GM19328 (cell line): ENCODE measurements around the gene ATP2A1.
"Not testable (repeated sequence)": the region's sequence is repeated elsewhere in the genome, so short reads cannot be mapped to it uniquely, and the experiment has no call there.

ENCODE experiments used
- ATAC-seq: cut with Tn5 transposase; IDR thresholded peaks from one replicate; pipeline ENCODE4 v1.9.1; 2021; ENCODE audit warnings: mild to moderate bottlenecking, moderate library complexity; ENCODE audit not compliant: unreplicated experiment

Gene ATP2A1

DNA sequence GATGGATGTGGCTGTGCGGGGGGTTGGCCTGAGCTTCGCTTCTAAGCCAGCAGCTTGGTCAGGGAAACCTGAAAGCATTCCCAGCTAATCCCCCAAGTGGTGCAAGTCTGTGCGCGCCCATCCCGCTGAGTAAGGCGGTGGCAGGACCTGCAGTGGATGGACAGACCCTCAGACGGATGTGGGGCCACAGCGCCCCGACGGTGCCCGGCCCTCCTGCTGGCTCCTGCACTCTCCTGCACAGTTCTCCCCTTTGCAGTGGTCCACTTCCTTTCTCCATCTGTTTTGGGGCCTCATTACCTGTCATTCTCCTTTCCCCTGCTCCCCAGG, 2.3 kb downstream of the ATP2A1 start:
- no peak for ATAC-seq

DNA sequence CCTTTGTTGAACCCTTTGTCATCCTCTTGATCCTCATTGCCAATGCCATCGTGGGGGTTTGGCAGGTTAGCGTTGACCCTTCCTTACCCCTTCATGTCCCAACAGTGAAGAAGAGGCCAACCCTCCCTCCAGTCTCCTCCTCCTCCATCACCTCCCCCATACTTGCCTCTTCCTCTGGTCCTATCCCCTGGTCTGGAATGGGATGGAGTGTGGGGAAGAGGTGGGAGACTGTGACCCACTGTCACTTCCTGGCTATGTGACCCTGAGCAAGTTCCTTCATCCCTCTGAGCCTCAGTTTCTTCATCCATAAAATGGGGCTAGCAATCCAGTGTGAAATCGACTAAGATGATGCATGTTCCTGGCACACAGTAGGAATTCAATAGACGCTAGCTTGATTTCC, 2.7 kb downstream of the ATP2A1 start:
- no peak for ATAC-seq

DNA sequence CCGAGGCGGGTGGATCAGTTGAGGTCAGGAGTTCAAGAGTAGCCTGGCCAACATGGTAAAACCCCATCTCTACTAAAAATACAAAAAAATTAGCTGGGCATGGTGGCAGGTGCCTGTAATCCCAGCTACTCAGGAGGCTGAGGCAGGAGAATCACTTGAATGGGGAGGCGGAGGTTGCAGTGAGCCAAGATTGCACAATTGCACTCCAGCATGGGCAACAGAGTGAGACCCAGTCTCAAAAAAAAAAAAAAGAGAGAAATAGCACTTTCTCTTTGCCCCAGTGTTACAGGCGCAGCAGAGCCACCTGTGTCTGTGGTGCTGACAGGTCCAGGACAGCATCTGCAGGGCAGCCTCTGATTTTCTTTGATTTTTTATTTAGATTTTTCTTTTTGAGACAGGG, 3.3 kb downstream of the ATP2A1 start:
- not testable (repeated sequence) for ATAC-seq

DNA sequence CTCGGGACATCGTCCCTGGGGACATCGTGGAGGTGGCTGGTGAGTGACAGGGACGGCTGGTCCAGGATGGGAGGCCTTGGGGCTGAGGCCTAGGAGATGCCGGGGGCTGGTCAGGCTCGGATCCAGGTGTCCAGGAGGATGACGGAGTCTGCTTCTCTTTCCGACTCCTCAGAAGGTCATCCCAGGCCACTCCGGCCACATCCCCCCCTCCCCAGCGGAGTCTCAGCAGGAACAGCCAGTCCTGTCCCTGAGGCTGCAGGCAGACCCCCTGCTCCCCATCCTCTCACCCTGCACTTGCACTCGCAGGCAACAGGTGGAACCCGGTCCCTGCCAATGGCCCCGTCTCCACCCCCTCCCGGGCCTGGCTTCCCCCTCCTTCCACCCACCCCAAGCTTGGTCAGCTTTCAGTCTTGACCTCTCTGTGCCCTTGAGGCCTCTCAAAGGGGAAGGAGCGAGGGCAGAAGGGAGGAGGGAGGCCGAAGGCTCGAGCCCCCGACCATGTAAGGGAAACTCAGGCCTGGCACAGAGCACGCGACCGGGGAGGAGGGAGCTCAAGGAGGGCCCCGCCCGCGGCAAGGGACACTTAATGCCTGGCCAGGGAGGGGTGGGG, 4.4 kb downstream of the ATP2A1 start:
- ATAC-seq = no peak

DNA sequence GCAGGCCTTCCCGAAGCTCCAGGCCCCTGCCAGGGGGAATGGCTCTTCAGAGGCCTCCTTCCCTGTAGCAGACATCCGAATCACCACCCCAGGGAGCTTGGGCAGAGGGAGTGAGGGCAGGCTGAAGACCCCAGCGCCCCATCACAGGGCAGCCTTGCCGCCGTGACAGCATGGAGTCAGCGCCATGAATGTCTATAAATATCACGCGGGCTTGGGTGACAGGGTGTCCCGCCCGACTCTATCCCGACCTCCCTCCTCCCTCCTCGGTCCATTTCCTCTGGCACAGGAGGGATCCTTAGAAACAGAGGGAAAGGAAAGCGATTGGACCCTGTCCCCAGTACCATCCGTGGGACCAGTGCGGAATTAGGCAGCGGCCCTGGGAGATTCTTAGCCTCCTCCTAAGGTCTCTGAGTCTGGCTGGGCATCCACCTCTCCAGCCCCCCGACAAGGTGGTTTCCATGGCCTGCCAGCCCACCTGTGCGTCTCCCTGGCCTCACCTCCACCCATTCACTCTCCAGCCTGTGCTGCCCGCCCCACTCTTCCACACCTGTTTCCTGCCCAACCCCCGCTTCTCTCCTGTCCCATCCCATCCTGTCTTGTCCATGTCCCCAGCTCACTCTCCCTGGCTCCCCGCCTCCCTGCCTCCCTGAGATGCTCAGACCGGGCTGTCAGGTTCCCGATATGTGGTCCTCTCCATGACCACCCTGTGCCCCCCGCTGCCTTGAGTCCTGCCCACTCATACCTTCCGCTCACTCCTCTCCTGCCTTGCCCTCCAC, 5.1 kb downstream of the ATP2A1 start:
- ATAC-seq = no peak

DNA sequence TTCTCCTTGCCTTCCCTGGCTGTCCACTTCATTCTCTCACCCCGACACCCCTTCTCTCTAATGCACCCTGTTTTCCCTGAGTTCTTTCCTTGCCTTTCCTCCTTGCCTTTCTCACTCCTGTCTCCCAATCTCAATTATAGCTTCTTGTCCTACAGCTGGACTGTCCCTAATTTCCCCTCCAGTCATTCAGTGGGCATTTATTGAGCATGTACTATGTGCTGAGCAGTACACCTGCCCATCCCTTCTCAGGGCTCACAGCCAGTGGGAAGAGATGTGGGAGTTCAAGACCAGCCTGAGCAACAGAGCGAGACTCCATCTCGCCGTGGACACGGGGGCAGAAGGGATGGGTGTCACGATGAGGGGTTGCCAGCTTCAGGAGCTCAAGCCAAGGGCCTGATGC, 5.8 kb downstream of the ATP2A1 start:
- no peak for ATAC-seq

DNA sequence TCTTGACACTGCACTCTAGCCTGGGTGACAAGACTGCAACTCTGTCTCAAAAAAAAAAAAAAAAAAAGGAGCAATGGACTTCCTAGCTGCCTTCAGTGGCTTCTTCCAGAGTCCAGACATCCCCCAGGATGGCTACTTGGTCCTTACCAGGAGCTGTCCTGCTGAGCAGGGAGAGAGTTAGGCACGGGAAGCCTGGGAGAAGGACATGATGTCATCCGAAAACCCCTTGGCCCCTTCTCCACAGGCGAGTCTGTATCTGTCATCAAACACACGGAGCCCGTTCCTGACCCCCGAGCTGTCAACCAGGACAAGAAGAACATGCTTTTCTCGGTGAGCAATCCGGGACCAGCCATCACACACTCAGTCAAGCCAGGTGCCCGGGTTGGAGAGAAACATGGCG, 8.7 kb downstream of the ATP2A1 start:
- no peak for ATAC-seq

DNA sequence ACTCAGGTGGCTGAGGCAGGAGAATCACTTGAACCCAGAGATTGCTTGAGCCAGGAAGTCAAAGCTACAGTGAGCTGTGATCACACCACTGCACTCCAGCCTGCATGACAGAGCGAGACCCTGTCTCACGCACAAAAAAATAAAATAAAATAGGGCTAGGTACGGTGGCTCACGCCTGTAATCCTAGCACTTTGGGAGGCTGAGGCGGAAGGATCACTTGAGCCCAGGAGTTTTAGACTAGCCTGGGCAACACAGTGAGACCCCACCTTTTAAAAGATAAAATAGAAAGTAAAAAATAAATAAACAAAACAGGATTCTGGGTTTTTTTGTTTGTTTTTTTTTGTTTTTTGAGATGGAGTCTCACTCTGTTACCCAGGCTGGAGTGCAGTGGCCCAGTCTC, 12.1 kb downstream of the ATP2A1 start:
- ATAC-seq = not testable (repeated sequence)

DNA sequence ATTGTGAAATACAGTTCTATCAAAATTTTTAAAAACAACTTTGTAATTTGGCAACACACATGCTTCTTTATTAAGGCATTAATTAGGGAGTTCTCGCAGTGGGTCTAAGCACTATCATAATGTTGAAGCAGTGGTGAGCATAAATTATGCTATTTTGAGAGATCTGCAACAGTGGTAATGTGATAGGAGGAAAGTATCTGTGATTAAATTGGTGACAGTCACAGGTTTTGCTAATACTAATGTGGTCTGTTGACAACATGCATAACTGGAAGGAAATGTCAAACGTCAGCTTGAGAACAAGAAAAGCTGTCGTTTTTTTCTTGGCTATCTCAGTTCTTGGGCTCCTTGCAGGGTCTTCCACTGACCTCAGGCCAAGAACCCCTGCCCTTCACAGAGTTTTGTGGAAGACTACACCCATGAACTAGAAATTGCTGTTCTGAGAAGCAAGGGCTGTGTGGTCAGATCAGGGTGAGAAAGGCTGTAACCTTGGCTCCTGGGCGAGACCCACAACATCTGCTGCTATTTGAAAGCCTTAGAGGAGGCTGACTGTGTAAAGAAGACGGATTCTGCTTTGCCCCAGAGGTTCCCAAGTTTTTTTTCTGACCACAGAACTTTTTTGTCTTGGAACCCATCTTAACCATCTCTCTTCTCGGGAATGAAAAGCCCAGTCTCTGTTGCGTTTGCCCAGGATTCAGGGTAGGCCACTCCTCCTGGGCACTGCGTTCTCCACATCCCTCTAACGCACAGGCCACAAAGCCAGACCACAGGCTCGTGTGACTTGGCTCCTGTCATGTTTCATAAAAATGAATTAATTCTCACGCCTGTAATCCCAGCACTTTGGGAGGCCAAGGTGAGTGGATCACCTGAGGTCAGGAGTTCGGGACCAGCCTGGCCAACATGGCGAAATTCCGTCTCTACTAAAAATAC, 13.9 kb downstream of the ATP2A1 start:
- ATAC-seq = no peak

DNA sequence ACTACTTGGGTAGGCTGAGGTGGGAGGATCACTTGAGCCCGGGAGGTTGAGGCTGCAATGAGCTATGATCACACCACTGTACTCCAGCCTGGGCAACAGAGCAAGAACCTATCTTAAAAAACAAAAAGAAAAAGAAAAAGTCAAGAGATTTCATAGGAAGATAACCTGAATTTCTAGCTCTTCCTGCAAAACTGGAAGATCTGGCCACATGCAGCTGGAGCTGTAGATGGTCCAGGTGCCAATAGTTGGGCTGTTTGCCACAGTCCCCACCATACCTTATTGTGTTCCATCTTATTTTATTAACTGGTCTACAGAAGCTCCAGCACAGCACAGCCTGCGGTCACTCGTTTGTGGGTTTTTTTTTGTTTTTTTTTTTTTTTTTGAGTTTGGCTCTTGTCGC, 15.0 kb downstream of the ATP2A1 start:
- ATAC-seq = no peak

DNA sequence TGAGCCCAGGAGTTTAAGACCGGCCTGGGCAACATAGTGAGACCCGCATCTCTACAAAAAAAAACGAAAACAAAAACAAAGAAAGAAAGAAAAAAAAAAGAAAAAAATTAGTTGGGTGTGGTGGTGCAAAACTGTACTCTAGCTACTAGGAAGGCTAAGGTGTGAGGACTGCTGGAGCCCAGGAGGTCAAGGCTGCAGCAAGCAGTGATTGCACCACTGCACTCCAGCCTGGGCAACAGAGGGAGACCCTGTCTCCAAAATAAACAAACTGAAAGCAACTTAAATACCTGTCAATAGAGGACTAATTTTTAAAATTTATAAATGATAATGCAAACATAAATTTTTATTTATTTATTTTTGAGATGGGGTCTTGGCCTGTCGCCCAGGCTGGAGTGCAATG, 17.3 kb downstream of the ATP2A1 start:
- ATAC-seq = no peak

DNA sequence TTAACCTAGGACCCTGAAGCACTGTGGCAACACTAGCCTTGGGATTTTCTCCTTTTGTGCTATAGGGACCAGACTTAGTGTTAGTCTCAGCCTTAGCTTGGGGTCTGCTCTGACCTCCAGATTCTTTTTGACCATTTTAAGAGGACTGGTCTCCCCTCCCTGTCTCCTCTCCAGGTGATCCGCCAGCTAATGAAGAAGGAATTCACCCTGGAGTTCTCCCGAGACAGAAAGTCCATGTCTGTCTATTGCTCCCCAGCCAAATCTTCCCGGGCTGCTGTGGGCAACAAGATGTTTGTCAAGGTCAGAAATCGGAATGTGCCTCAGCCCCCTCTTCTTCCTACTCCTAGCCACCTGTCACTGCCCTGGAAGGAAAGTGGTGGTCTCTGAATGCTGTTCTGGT, 19.5 kb downstream of the ATP2A1 start:
- no peak for ATAC-seq

DNA sequence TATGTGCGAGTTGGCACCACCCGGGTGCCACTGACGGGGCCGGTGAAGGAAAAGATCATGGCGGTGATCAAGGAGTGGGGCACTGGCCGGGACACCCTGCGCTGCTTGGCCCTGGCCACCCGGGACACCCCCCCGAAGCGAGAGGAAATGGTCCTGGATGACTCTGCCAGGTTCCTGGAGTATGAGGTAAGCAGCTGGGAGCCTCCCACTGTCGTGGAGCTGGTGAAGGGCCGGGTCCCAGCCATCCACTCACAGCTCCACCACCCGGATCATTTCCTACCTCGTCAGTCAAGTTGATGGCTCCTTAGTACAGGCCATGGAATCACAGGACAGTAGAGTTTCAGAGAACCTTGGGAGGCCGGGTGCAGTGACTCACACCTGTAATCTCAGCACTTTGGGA, 20.0 kb downstream of the ATP2A1 start:
- ATAC-seq = no peak

DNA sequence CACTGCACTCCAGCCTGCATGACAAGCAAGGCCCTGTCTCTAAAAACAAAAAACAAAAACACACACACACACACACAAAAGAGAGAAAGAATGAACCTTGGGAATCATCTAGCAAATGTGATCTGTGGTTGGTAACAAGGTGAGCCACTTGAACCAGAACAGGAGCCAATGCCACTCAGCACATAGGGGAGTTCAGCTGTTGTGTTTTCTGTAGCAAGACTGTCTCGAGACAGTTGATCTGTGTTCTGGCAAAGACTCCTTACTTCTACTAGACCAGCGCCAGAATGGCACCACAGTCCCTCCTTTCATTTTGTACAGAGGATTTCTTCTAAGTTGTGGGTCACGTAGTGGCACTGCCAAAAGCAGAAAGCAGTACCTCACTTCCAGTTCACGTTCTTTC, 20.7 kb downstream of the ATP2A1 start:
- no peak for ATAC-seq

DNA sequence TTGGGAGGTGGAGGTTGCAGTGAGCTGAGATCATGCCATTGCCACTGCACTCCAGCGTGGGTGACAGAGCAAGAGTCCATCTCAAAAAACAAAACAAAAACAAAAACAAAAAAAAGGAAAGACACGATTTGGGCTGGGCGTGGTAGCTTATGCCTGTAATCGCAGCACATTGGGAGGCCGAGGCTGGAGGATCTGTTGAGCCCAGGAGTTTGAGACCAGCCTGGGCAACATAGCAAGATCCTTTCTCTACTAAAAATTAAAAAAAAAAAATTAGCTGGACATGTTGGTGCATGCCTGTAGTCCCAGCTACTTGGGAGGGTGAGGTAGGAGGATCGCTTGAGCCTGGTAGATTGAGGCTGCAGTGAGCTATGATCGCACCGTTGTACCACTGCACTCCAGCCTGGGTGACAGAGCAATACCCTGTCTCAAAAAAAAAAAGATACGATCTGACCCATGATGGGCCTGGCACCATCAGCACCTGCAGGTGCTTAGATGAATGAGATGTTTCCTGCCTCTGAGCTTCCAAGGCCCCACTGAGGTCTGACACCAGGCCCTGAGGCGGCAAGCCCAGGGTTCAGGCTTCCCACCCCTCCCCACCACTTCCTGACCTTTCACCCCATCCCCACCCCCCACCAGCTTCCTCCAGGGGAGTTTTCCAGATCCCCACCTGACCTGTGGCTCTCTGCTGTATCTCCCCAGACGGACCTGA, 21.7 kb downstream of the ATP2A1 start:
- ATAC-seq = no peak

DNA sequence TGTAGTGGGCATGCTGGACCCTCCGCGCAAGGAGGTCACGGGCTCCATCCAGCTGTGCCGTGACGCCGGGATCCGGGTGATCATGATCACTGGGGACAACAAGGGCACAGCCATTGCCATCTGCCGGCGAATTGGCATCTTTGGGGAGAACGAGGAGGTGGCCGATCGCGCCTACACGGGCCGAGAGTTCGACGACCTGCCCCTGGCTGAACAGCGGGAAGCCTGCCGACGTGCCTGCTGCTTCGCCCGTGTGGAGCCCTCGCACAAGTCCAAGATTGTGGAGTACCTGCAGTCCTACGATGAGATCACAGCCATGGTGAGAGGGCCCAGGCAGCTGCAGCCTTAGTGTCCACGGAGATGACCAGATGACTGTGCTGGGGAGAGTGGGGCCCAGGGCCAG, 22.3 kb downstream of the ATP2A1 start:
- no peak for ATAC-seq

DNA sequence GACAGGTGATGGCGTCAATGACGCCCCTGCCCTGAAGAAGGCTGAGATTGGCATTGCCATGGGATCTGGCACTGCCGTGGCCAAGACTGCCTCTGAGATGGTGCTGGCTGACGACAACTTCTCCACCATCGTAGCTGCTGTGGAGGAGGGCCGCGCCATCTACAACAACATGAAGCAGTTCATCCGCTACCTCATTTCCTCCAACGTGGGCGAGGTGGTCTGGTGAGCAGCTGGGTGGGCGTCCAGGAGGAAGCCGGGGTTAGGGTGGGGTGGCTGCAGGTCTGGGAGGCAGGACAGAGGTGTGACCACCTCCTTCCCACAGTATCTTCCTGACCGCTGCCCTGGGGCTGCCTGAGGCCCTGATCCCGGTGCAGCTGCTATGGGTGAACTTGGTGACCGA, 23.6 kb downstream of the ATP2A1 start:
- ATAC-seq = no peak

DNA sequence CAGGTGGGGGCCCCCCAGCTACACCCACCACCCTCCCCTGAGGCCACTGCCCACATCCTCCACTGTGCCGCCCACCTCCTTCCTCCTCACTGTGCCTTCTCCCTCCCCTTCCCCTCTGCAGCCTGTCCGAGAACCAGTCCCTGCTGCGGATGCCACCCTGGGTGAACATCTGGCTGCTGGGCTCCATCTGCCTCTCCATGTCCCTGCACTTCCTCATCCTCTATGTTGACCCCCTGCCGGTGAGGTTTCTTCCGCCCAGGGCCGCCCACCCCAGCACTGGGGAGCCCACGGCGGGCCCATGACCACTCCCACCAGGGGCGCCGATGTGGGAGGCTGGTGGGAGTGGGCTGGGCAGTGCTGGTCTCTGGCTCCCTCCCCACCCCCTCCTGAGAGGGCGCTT, 24.6 kb downstream of the ATP2A1 start:
- ATAC-seq = no peak

DNA sequence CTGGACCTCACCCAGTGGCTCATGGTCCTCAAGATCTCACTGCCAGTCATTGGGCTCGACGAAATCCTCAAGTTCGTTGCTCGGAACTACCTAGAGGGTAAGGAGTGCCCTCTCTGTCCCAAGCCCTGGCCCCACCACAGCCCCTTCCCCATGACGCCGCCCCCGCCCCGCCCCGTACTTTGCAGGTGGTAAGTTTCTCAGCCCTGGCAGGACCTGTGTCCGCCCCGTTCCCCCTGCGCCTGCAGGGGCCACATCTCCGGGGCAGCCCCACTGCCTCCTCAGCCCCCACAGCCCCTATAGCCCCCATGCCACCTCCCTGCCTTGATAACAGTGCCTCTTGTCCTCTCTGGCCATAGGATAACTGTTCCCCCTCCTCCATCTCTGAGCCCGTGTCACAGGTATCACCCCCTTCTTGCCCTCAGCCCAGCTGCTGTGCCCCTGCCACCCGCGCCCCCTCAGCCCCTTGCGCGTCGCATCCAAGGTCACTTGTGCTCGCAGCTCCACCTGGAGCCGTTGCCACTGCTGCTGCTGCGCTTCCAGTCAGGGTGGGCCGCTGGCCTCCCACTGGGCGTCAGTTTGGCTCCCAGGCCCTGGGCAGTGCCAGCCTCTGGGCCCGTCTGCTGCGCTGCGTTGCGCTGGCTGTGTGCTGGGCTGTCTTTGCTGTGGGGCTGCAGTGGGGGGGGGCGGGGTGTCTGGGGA, 25.2 kb downstream of the ATP2A1 start:
- no peak for ATAC-seq

DNA sequence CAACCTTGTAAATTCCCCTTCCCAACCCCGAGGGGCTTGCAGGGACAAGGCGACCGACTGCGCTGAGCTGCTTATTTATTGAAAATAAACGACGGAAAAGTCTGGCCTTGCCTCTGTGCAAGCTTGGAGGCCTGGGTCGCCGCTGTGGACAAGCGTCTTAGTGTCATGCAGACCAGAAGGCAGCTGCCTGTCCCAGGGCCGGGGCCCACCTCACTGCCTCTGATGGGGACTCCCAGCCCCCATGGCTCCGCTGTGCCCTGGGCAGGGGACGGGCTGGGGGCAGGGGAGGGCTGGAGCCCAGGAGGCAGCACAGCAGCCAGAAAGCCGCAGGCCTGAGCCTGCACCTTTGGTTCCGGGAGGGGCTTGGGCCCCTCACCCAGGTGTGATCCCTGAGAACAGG, 26.1 kb downstream of the ATP2A1 start:
- no peak for ATAC-seq

DNA sequence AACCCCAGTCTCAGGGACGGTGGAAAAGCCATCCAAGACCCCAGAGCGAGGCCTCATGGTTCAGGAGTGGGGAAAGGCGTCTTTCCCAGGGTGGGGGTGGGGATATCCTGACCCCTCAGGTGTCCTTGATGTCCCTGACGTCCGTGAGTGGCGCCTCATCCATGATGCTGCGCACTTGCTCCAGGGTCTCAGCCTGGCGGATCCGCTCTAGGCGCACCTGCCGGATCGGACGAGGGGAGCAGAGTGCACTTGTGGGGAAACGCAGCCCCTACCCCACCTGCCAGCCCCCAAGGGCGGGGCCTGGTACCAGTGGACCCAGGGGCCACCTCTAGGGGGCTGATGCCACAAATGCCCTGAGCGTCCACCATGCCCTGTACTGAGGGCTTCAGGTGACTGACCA, 26.5 kb downstream of the ATP2A1 start:
- no peak for ATAC-seq
